Activated T-cell treated with anti-CD3 and anti-CD28 coated beads, Interleukin-2, amount 50 U/mL, for 4 hours (primary cell): ENCODE data around the gene IPP. TPM values are rescaled to one million over a fixed set of nuclear protein-coding genes. Genes with fewer than 3 reads are reported as not detected.
"Not testable (repeated sequence)": the region's sequence is repeated elsewhere in the genome, so short reads cannot be mapped to it uniquely, and the experiment has no call there.

Experiments
- ATAC-seq, 2 donors: fragments of 200-7000 bp; cut with Tn5 transposase; one replicate each; pipeline ENCODE4 v1.10.0; 2021
- DNase-seq: peaks from one replicate; pipeline ENCODE4 v3.0.0-alpha.2; 2020
- H3K27me3 Mint-ChIP-seq: one replicate; pipeline ENCODE4 v1.8.0; 2021; ENCODE audit warnings: low read depth, mixed read lengths
- H3K36me3 Mint-ChIP-seq: one replicate; pipeline ENCODE4 v1.8.0; 2022; ENCODE audit warnings: mixed read lengths; ENCODE audit not compliant: insufficient read depth
- H3K4me1 Mint-ChIP-seq: one replicate; pipeline ENCODE4 v1.8.0; 2021; ENCODE audit warnings: low read depth, mixed read lengths
- H3K4me3 Mint-ChIP-seq: one replicate; pipeline ENCODE4 v1.8.0; 2021; ENCODE audit warnings: mild to moderate bottlenecking, moderate library complexity, mixed read lengths
- H3K9me3 Mint-ChIP-seq: one replicate; pipeline ENCODE4 v1.8.0; 2021; ENCODE audit warnings: mixed read lengths
- total RNA-seq, 3 donors: library from RNA; stranded (reverse); gene quantifications; one replicate each; pipeline ENCODE4 v1.2.1, GENCODE V29; 2021

IPP gene
- total RNA-seq, 3 donors from 2014 or later = 11.3 to 11.7 (median 11.6) TPM

DNA sequence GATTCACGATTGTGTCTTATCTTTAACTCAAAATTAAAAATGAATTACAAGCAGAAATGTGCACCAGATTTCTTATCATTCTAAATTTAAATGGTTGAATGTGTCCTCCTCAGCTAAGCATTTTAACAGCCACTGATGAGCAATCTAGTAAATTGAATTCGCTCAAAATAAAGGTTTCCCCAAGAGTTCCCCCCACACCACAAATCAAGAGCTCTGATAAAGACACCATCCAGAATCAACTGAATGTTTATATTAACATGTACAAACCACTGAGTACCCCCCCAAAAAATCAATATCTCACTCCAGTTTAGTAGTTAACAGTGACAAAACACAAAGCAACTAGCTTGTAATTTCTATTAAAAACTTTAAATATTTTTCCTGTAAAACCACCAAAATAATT lies 66.1 kb downstream of the IPP start:
- Mint-ChIP-seq H3K9me3 (no peaks in the 10 kb centered on the region), H3K4me1 (peaks cover 52% of the 10 kb centered on the region), H3K4me3 (peak overlapping the region; percentile 99), H3K27me3 (no peaks in the 10 kb centered on the region), H3K36me3 (peaks cover 4% of the 10 kb centered on the region)
- ATAC-seq = no peak
- DNase-seq = no peak

DNA sequence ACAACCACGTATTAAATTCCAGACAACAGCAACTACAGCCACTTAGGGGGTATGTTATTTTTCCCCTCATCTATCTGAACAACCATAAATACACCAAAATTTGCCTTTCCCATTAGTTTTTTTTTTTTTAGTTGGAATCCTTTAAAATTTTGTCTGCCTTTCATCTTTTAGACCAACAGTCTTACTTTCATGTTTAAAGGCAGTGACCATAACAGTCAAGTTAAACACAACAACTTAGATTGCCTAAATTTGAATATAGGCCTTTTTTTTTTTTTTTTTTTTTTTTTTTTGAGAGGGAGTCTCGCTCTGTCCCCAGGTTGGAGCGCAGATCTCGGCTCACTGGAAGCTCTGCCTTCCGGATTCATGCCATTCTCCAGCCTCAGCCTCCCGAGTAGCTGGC lies 67.5 kb downstream of the IPP start:
- peaks cover 60% of the 10 kb centered on the region for H3K4me1 Mint-ChIP-seq
- H3K27me3 Mint-ChIP-seq = no peaks in the 10 kb centered on the region
- no peak for DNase-seq
- H3K36me3 Mint-ChIP-seq = no peaks in the 10 kb centered on the region
- H3K4me3 Mint-ChIP-seq = no peak overlapping the region
- no peak for ATAC-seq
- no peaks in the 10 kb centered on the region for H3K9me3 Mint-ChIP-seq

DNA sequence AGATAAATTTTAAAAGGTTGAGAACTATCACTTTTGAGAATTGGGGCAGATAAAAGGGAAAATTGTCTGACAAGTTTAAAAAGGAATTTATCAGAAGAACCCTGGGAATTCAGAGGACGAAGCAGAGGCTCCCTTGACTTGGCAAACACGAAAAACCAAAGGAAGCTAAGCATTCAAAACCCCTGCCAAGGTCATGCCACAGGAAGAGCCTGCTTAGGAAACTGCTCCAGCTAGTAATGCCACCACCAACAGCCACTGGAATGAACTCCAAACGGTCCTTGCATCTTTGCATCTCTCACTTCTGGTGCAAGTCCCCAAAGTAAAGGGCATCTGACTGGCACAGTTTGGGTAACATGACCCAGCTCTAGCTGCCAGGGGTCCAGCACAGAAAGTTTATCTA lies 71.3 kb downstream of the IPP start:
- DNase-seq (no peak), ATAC-seq (peak in 1 of 2 donors; percentile 19)
- no peak overlapping the region for H3K4me3 Mint-ChIP-seq
- no peaks in the 10 kb centered on the region for H3K27me3 Mint-ChIP-seq
- no peaks in the 10 kb centered on the region for H3K9me3 Mint-ChIP-seq
- peaks cover 77% of the 10 kb centered on the region for H3K4me1 Mint-ChIP-seq
- peaks cover 4% of the 10 kb centered on the region for H3K36me3 Mint-ChIP-seq

DNA sequence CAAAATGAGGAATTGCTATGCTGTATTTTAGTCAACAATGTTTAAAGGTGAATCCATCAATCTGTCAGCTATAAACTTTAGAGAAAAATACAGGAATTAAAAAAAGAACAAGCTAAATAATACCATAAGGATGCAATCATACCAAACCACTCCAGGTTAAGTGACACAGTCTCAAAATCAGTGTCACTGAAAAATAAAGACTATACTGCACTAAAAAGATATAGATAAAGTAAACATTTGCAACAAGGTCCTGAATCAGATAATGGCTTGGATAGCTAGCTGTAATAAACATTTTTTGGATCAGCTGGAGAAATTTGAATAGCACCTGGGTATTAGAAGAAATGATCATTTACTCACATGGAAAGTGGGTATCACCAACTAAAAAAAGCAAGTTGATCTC lies 72.0 kb downstream of the IPP start:
- ATAC-seq = no peak
- H3K27me3 Mint-ChIP-seq = no peaks in the 10 kb centered on the region
- H3K36me3 Mint-ChIP-seq = peaks cover 4% of the 10 kb centered on the region
- no peak overlapping the region for H3K4me3 Mint-ChIP-seq
- DNase-seq = no peak
- H3K9me3 Mint-ChIP-seq = no peaks in the 10 kb centered on the region
- peaks cover 80% of the 10 kb centered on the region for H3K4me1 Mint-ChIP-seq

DNA sequence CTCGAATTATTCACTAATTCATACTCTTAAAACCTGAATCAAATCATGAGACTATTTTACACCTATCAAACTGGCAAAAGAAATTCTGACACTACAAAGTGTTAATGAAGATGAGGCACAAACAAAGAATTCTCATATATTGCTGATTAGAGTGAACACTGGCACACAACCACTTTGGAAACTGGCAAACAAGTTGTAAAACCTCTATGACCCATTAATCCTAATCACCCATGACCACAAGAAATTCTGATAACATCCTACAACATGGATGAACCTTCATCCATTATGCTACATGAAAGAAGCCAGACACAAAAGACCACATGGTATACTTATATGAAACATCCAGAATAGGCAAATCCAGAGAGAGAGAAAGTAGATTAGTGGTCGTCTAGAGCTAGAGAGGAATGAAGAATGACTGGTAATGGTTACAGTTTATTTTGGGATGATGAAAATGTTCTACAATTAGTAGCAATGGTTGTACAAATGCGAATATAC lies 72.7 kb downstream of the IPP start:
- peaks cover 83% of the 10 kb centered on the region for H3K4me1 Mint-ChIP-seq

GRCh38 chr1:45676553-45676952 lies 73.9 kb downstream of the IPP start:
- not testable (repeated sequence) for H3K9me3 Mint-ChIP-seq, H3K36me3 Mint-ChIP-seq, H3K27me3 Mint-ChIP-seq, ATAC-seq, H3K4me3 Mint-ChIP-seq, DNase-seq
- peaks cover 79% of the 10 kb centered on the region for H3K4me1 Mint-ChIP-seq

More for the DNA sequence above, 72.7 kb downstream of the IPP start:
- no peaks in the 10 kb centered on the region for H3K27me3 Mint-ChIP-seq
- ATAC-seq (no peak), DNase-seq (no peak)
- no peaks in the 10 kb centered on the region for H3K9me3 Mint-ChIP-seq
- H3K36me3 Mint-ChIP-seq = peaks cover 4% of the 10 kb centered on the region
- no peak overlapping the region for H3K4me3 Mint-ChIP-seq

DNA sequence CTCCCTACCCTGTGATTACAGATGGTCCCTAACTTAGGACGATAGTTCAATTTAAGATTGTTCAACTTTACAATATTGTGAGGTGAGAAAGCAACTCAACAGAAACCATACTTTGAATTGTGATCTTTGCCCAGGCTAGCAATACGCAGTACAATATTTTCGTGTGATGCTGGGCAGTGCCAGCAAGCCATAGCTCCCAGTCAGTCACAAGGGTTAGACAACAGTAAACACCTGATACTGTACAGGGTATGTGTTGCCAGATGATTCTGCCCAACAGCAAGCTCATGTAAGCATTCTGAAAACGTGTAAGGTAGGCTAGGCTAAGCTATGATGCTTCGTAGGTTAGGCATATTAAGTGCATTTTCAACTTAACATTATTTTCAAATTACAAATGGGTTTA lies 76.0 kb downstream of the IPP start:
- DNase-seq = no peak
- no peak overlapping the region for H3K4me3 Mint-ChIP-seq
- ATAC-seq = no peak
- peaks cover 4% of the 10 kb centered on the region for H3K36me3 Mint-ChIP-seq
- H3K27me3 Mint-ChIP-seq = no peaks in the 10 kb centered on the region
- no peaks in the 10 kb centered on the region for H3K9me3 Mint-ChIP-seq
- H3K4me1 Mint-ChIP-seq = peaks cover 80% of the 10 kb centered on the region

GRCh38 chr1:45673956-45674355 lies 76.5 kb downstream of the IPP start:
- DNase-seq (no peak), ATAC-seq (no peak)
- Mint-ChIP-seq H3K27me3 (no peaks in the 10 kb centered on the region), H3K36me3 (peaks cover 4% of the 10 kb centered on the region), H3K4me1 (peaks cover 80% of the 10 kb centered on the region), H3K4me3 (no peak overlapping the region), H3K9me3 (no peaks in the 10 kb centered on the region)

GRCh38 chr1:45669859-45670655 lies 80.4 kb downstream of the IPP start:
- Mint-ChIP-seq H3K4me3 (no peak overlapping the region), H3K9me3 (no peaks in the 10 kb centered on the region), H3K4me1 (peaks cover 65% of the 10 kb centered on the region), H3K36me3 (peaks cover 6% of the 10 kb centered on the region), H3K27me3 (no peaks in the 10 kb centered on the region)
- DNase-seq (no peak), ATAC-seq (no peak)

- ATAC-seq (no peak), DNase-seq (no peak)
- Mint-ChIP-seq H3K4me3 (no peak overlapping the region), H3K4me1 (peaks cover 61% of the 10 kb centered on the region), H3K9me3 (no peaks in the 10 kb centered on the region), H3K36me3 (peaks cover 4% of the 10 kb centered on the region), H3K27me3 (no peaks in the 10 kb centered on the region)
These were observed 81.1 kb downstream of the IPP start for GRCh38 chr1:45669379-45669778.

- Mint-ChIP-seq H3K4me1 (peaks cover 56% of the 10 kb centered on the region), H3K4me3 (no peak overlapping the region), H3K36me3 (peaks cover 4% of the 10 kb centered on the region)
These were observed 81.9 kb downstream of the IPP start for GRCh38 chr1:45668526-45668925.

DNA sequence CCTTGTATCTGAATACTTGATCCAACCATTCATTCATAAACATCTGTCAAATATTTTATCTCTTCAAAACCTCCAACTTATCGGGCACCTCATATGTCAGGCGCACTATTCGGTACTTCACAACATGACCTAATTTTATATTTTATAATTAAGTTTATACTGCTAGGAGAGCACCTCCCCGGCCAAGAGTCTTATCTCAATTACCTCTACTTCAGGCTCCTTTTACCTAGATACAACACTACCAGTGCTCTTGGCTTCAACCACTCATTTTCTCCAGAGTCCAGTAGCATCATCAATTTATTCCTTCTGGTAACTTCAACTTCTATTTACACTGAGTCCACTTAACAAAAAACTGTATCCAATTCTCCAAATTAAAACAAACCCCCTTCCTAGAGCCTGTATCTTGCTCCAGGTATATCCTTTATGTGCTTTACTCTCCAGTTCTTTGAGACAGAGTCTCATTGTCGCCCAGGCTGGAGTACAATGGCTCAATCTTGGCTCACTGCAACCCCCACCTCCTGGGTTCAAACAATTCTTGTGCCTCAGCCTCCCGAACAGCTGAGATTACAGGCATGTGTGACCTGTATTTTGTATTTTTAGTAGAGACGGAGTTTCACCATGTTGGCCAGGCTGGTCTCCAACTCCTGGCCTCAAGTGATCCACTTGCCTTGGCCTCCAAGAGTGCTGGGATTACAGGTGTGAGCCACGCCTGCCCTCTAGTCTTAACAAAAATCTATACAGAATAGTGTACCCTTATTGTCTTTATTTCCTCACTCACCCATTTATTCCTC lies 82.9 kb downstream of the IPP start:
- Mint-ChIP-seq H3K27me3 (no peaks in the 10 kb centered on the region), H3K9me3 (no peaks in the 10 kb centered on the region), H3K4me3 (no peak overlapping the region), H3K4me1 (peaks cover 52% of the 10 kb centered on the region), H3K36me3 (peaks cover 7% of the 10 kb centered on the region)
- ATAC-seq (no peak), DNase-seq (no peak)

More at GRCh38 chr1:45668526-45668925, 81.9 kb downstream of the IPP start:
- no peak for DNase-seq
- Mint-ChIP-seq H3K9me3 (no peaks in the 10 kb centered on the region), H3K27me3 (no peaks in the 10 kb centered on the region)
- no peak for ATAC-seq

DNA sequence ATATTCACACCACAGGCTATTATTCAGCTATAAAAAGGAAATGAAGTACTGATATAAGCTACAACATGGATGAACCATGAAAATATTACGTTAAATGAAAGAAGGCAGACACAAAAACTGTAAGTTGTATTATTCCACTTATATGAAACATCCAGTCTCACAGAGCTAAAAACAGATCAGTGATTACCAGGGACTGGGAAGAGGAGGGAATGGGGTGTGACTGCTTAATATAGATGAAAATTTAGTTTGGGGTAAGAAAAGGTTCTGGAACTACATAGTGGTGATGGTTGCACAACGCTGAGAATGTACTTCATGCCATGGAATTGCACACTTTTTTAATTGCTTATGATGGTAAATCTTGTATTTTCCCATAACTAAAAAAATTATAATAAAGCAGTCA lies 83.6 kb downstream of the IPP start:
- Mint-ChIP-seq H3K4me3 (no peak overlapping the region), H3K9me3 (no peaks in the 10 kb centered on the region), H3K36me3 (peaks cover 7% of the 10 kb centered on the region), H3K27me3 (no peaks in the 10 kb centered on the region), H3K4me1 (peaks cover 47% of the 10 kb centered on the region)
- no peak for DNase-seq
- ATAC-seq = no peak

DNA sequence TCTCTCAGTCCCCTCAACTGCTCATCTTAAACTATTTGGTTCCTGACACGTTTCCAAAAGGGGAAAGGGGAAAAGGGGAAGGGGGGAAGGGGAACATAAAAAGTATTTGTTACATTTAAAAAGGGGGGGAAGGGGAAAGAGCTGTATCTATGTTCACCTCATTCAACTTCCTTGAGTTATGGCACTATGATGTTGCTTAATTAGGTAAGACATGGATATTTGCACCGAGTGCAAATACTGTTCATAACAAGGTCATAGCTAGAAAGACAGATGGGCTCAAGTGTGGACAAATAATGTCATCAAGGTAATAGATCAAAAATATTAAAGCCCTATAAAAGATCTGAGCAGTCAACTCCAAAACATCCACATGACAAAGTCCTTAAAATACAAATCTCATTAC lies 90.1 kb downstream of the IPP start:
- Mint-ChIP-seq H3K27me3 (no peaks in the 10 kb centered on the region), H3K9me3 (no peaks in the 10 kb centered on the region), H3K4me1 (peaks cover 11% of the 10 kb centered on the region), H3K4me3 (no peak overlapping the region), H3K36me3 (peaks cover 33% of the 10 kb centered on the region)
- no peak for ATAC-seq
- DNase-seq = no peak

- Mint-ChIP-seq H3K36me3 (peaks cover 41% of the 10 kb centered on the region), H3K9me3 (no peaks in the 10 kb centered on the region), H3K4me3 (no peak overlapping the region), H3K4me1 (peaks cover 13% of the 10 kb centered on the region), H3K27me3 (no peaks in the 10 kb centered on the region)
- no peak for ATAC-seq
- no peak for DNase-seq
These were observed 91.2 kb downstream of the IPP start for GRCh38 chr1:45659222-45659621.
